ENCODE measurements around the gene TAPT1.

DNA sequence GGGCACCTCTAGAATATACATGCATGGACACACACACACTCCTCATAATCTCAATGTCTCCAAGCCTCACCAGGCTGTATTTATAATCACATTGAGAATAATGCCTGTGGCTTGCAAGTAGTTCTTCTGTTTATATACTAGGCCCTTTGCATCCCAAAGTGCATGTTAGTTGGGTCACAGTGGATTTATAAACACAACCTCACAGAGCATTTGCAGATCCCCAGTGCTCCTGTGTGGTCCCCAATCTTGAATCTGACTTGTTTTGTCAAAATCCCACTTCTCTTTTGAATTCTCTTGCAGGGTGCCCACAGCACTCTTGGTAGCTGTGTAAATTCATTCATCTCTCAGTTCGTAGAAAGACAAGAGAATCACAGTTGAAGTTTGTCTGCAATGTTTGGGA lies 92.9 kb downstream of the TAPT1 start:
- TF ChIP-seq KAT8 (IDR thresholded peaks at IDR 0.05; ENCODE audit: low read depth), result no peak
- TF ChIP-seq, protein P1, sequence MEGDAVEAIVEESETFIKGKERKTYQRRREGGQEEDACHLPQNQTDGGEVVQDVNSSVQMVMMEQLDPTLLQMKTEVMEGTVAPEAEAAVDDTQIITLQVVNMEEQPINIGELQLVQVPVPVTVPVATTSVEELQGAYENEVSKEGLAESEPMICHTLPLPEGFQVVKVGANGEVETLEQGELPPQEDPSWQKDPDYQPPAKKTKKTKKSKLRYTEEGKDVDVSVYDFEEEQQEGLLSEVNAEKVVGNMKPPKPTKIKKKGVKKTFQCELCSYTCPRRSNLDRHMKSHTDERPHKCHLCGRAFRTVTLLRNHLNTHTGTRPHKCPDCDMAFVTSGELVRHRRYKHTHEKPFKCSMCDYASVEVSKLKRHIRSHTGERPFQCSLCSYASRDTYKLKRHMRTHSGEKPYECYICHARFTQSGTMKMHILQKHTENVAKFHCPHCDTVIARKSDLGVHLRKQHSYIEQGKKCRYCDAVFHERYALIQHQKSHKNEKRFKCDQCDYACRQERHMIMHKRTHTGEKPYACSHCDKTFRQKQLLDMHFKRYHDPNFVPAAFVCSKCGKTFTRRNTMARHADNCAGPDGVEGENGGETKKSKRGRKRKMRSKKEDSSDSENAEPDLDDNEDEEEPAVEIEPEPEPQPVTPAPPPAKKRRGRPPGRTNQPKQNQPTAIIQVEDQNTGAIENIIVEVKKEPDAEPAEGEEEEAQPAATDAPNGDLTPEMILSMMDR (IDR thresholded peaks at IDR 0.05 in 2 of 3, conservative IDR thresholded peaks at IDR 0.05 in 1 of 3; ENCODE audit: insufficient read depth in 2 of 3, low read depth in 1 of 3, low read length in 3 of 3), result no peak
- TF ChIP-seq, protein P2, sequence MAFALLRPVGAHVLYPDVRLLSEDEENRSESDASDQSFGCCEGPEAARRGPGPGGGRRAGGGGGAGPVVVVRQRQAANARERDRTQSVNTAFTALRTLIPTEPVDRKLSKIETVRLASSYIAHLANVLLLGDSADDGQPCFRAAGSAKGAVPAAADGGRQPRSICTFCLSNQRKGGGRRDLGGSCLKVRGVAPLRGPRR (CRISPR knock-in tag; IDR thresholded peaks at IDR 0.05), result no peak
- no peak for TF ChIP-seq JUNB (CRISPR knock-in tag; conservative IDR thresholded peaks at IDR 0.05)
- TF ChIP-seq TCF3 (CRISPR knock-in tag; IDR thresholded peaks at IDR 0.05), result no peak

All from K562 (cell line).